ENCODE measurements around the gene ZC2HC1C.
"Not testable (repeated sequence)": the region's sequence is repeated elsewhere in the genome, so short reads cannot be mapped to it uniquely, and the experiment has no call there.

Gene ZC2HC1C

GRCh38 chr14:75063013-75063412 lies 6.4 kb upstream of the ZC2HC1C start:
- H3K4me3 ChIP-seq (ENCODE audit: control insufficient read depth, low read depth, low read length): peak overlapping the region; percentile 98
- DNase-seq (ENCODE audit: low read depth): no peak
- TF ChIP-seq CTCF (conservative IDR thresholded peaks at IDR 0.05; ENCODE audit: control insufficient read depth, insufficient read depth, low read depth, low read length): no peak

- DNase-seq (ENCODE audit: low read depth): peak; percentile 81
- TF ChIP-seq CTCF (conservative IDR thresholded peaks at IDR 0.05; ENCODE audit: control insufficient read depth, insufficient read depth, low read depth, low read length): no peak
Observed at GRCh38 chr14:75063491-75064204, 5.8 kb upstream of the ZC2HC1C start, which contains the start of gene ACYP1. Gene ACYP1 (minus strand): TSS chr14:75064024. CDS start chr14:75063553, 471 bp downstream.

GRCh38 chr14:75064205-75064567 lies 5.3 kb upstream of the ZC2HC1C start:
- no peak for DNase-seq (ENCODE audit: low read depth)
- H3K4me3 ChIP-seq (ENCODE audit: control insufficient read depth, low read depth, low read length): peak overlapping the region; percentile 98
- no peak for TF ChIP-seq CTCF (conservative IDR thresholded peaks at IDR 0.05; ENCODE audit: control insufficient read depth, insufficient read depth, low read depth, low read length)

More at GRCh38 chr14:75063491-75064204, 5.8 kb upstream of the ZC2HC1C start, which contains the start of gene ACYP1:
- peak within 1 kb of the TSS; percentile 98 for H3K4me3 ChIP-seq (ENCODE audit: control insufficient read depth, low read depth, low read length)

GRCh38 chr14:75066691-75067090 lies 2.8 kb upstream of the ZC2HC1C start:
- H3K4me3 ChIP-seq (ENCODE audit: control insufficient read depth, low read depth, low read length): no peak overlapping the region
- no peak for DNase-seq (ENCODE audit: low read depth)
- TF ChIP-seq CTCF (conservative IDR thresholded peaks at IDR 0.05; ENCODE audit: control insufficient read depth, insufficient read depth, low read depth, low read length): no peak

- no peak for TF ChIP-seq CTCF (conservative IDR thresholded peaks at IDR 0.05; ENCODE audit: control insufficient read depth, insufficient read depth, low read depth, low read length)
- H3K4me3 ChIP-seq (ENCODE audit: control insufficient read depth, low read depth, low read length): no peak overlapping the region
- DNase-seq (ENCODE audit: low read depth): no peak
Observed at GRCh38 chr14:75067212-75067611, 2.2 kb upstream of the ZC2HC1C start.

- H3K4me3 ChIP-seq (ENCODE audit: control insufficient read depth, low read depth, low read length); DNase-seq (ENCODE audit: low read depth): not testable (repeated sequence)
Observed at GRCh38 chr14:75067765-75068164, 1.7 kb upstream of the ZC2HC1C start.

- DNase-seq (ENCODE audit: low read depth): peak; percentile 73
- TF ChIP-seq CTCF (conservative IDR thresholded peaks at IDR 0.05; ENCODE audit: control insufficient read depth, insufficient read depth, low read depth, low read length): no peak
- H3K4me3 ChIP-seq (ENCODE audit: control insufficient read depth, low read depth, low read length): peak overlapping the region; percentile 43
Observed at GRCh38 chr14:75068294-75069120, 934 bp upstream of the ZC2HC1C start.
